Gastrocnemius medialis (tissue), 4 donors: ENCODE results near the gene ZFAND4. TPM values are rescaled to one million over a fixed set of nuclear protein-coding genes. Genes with fewer than 3 reads are reported as not detected.
"Not testable (repeated sequence)": the region's sequence is repeated elsewhere in the genome, so short reads cannot be mapped to it uniquely, and the experiment has no call there.

ENCODE experiments used
- ATAC-seq, 2 donors: fragments of 150-250 bp; one replicate each; pipeline ENCODE4 v1.9.1; 2016
- DNase-seq, 2 donors: peaks; one replicate each; pipeline ENCODE4 v3.0.0-alpha.2; 2019
- H3K27ac ChIP-seq, 4 donors: fragments of 200-600 bp; sonication (generic); 1 replicate in 1 of 4; 2 replicates in 3 of 4; pipeline ENCODE4 v1.5.1; 2016 to 2018; ENCODE audit warnings: mild to moderate bottlenecking in 2 of 4, moderate library complexity in 1 of 4
- H3K27me3 ChIP-seq, 3 donors: fragments of 200-600 bp; sonication (generic) in 2 of 3; 1 replicate in 1 of 3; 2 replicates in 2 of 3; pipeline versions ENCODE4 v1.5.1 to v1.6.0; 2016 to 2019; ENCODE audit warnings: mild to moderate bottlenecking in 1 of 3, moderate library complexity in 1 of 3
- H3K36me3 ChIP-seq, 2 donors: fragments of 200-600 bp; sonication (generic) in 1 of 2; one replicate each; pipeline ENCODE4 v1.5.1; 2017 to 2018
- H3K4me1 ChIP-seq, 2 donors: fragments of 200-600 bp; sonication (generic) in 1 of 2; one replicate each; pipeline ENCODE4 v1.5.1; 2016 to 2017; ENCODE audit warnings: mild to moderate bottlenecking in 2 of 2
- H3K4me3 ChIP-seq, 4 donors: fragments of 200-600 bp; sonication (generic) in 3 of 4; 1 replicate in 1 of 4; 2 replicates in 3 of 4; pipeline ENCODE4 v1.5.1; 2016 to 2019; ENCODE audit warnings: mild to moderate bottlenecking in 2 of 4
- H3K9me3 ChIP-seq, 3 donors: fragments of 200-600 bp; sonication (generic) in 2 of 3; 1 replicate in 1 of 3; 2 replicates in 2 of 3; pipeline ENCODE4 v1.5.1; 2016 to 2019
- CTCF ChIP-seq, 5 experiments: fragments of 450-650 bp in 3 of 5; fragments of 200-600 bp in 2 of 5; sonication (generic) in 2 of 5; IDR thresholded peaks in 4 of 5; conservative IDR thresholded peaks in 1 of 5; 1 replicate in 4 of 5; 2 replicates in 1 of 5; pipeline ENCODE4 v1.5.1; 2016 to 2019; ENCODE audit warnings: antibody characterized with exemption in 5 of 5, mild to moderate bottlenecking in 3 of 5, moderate library complexity in 3 of 5
- POLR2A ChIP-seq, 2 donors: fragments of 450-650 bp; IDR thresholded peaks; one replicate each; pipeline ENCODE4 v1.6.1; 2017; ENCODE audit warnings: antibody characterized with exemption in 2 of 2, mild to moderate bottlenecking in 2 of 2, moderate library complexity in 2 of 2
- in situ Hi-C, 4 donors: fragments of 200-750 bp; cut with MboI; loops; one replicate each; pipeline versions ENCODE4 v1.15.0 to v1.8.0; 2017; ENCODE audit warnings: low sequenced_read_pairs in 4 of 4
- intact Hi-C: fragments of 100-400 bp; cut with DNase I; formaldehyde crosslinking; loops from one replicate; pipeline ENCODE4 v1.15.1; 2023; ENCODE audit warnings: low total_unique reads
- total RNA-seq, 4 donors: library from RNA; depleted of rRNA; stranded (reverse); fragments of >200 nt; gene quantifications; one replicate each; pipeline versions ENCODE4 v1.1.0 to v1.2.3, GENCODE V29; 2016

The ZFAND4 gene
- total RNA-seq, 4 donors from 2014 or later, result 6.4 to 15.0 (median 12.3) TPM

- intact Hi-C loops, result loop anchor here (10.0 kb wide), 1 partner anchor 671 kb away; the partner anchor contains the start of gene ZNF22
- ATAC-seq (no peak), DNase-seq (no peak)
- H3K4me3 ChIP-seq, result no peak overlapping the region
- H3K36me3 ChIP-seq, result no peaks in the 10 kb centered on the region
- peaks cover 6 to 10% of the 10 kb centered on the region in 2 donors for H3K4me1 ChIP-seq
- in situ Hi-C loops, result no loop called here
- H3K9me3 ChIP-seq, result no peaks in the 10 kb centered on the region
- no peak overlapping the region for H3K27ac ChIP-seq
- TF ChIP-seq CTCF (IDR thresholded peaks at IDR 0.05 in 4 of 5, conservative IDR thresholded peaks at IDR 0.05 in 1 of 5) (no peak), POLR2A (IDR thresholded peaks at IDR 0.05) (no peak)
- no peaks in the 10 kb centered on the region for H3K27me3 ChIP-seq
These were observed 2.8 kb upstream of the ZFAND4 start for GRCh38 chr10:45675388-45675787.

- Histone ChIP-seq H3K4me1 (peaks cover 6 to 10% of the 10 kb centered on the region in 2 donors), H3K27me3 (no peaks in the 10 kb centered on the region), H3K9me3 (no peaks in the 10 kb centered on the region), H3K27ac (peak overlapping the region; percentile 85 to 90 (median 88)), H3K4me3 (peak overlapping the region; percentile 76 to 91 (median 84)), H3K36me3 (no peaks in the 10 kb centered on the region)
- in situ Hi-C loops (loop anchor here in 1 of 4 donors (25.0 kb wide), 1 partner anchor 211 kb away; no protein-coding TSS in a partner anchor), intact Hi-C loops (loop anchor here (5.0 to 10.0 kb wide), 3 partner anchors 46 to 668 kb away; partner anchors contain the start of gene ZNF22)
- ATAC-seq (peak; percentile 16 to 31), DNase-seq (peak; percentile 14 to 55)
- TF ChIP-seq POLR2A (IDR thresholded peaks at IDR 0.05) (no peak), CTCF (IDR thresholded peaks at IDR 0.05 in 4 of 5, conservative IDR thresholded peaks at IDR 0.05 in 1 of 5) (no peak)
These were observed 589 bp upstream of the ZFAND4 start for GRCh38 chr10:45673074-45673648.

- in situ Hi-C loops (loop anchor here in 1 of 4 donors (25.0 kb wide), 1 partner anchor 209 kb away; no protein-coding TSS in a partner anchor), intact Hi-C loops (loop anchor here (5.0 to 10.0 kb wide), 3 partner anchors 44 to 666 kb away; partner anchors contain the start of gene ZNF22)
- H3K4me3 ChIP-seq, result peak overlapping the region in 3 of 4 donors; percentile 76 to 91 (median 86)
These were observed 1.3 kb downstream of the ZFAND4 start for GRCh38 chr10:45671300-45671699.

GRCh38 chr10:45669897-45670296 is 2.7 kb downstream of the ZFAND4 start:
- H3K27me3 ChIP-seq, H3K4me3 ChIP-seq, H3K9me3 ChIP-seq, H3K27ac ChIP-seq, H3K36me3 ChIP-seq, ATAC-seq, DNase-seq: not testable (repeated sequence)
- H3K4me1 ChIP-seq, result peaks cover 6 to 10% of the 10 kb centered on the region in 2 donors
- in situ Hi-C loops (loop anchor here in 1 of 4 donors (25.0 kb wide), 1 partner anchor 208 kb away; no protein-coding TSS in a partner anchor), intact Hi-C loops (loop anchor here (5.0 to 10.0 kb wide), 3 partner anchors 43 to 665 kb away; partner anchors contain the start of gene ZNF22)

More at GRCh38 chr10:45671300-45671699, 1.3 kb downstream of the ZFAND4 start:
- ATAC-seq, H3K27me3 ChIP-seq, H3K27ac ChIP-seq, H3K9me3 ChIP-seq, DNase-seq, H3K36me3 ChIP-seq: not testable (repeated sequence)
- H3K4me1 ChIP-seq, result peaks cover 6 to 10% of the 10 kb centered on the region in 2 donors

- Histone ChIP-seq H3K9me3 (no peaks in the 10 kb centered on the region), H3K27me3 (no peaks in the 10 kb centered on the region), H3K4me3 (no peak overlapping the region), H3K27ac (no peak overlapping the region), H3K4me1 (peaks cover 7 to 8% of the 10 kb centered on the region in 2 donors), H3K36me3 (no peaks in the 10 kb centered on the region)
- DNase-seq (no peak), ATAC-seq (no peak)
- in situ Hi-C loops (loop anchor here in 1 of 4 donors (25.0 kb wide), 1 partner anchor 199 kb away; no protein-coding TSS in a partner anchor), intact Hi-C loops (no loop called here)
- no peak for TF ChIP-seq POLR2A (IDR thresholded peaks at IDR 0.05)
- TF ChIP-seq CTCF (IDR thresholded peaks at IDR 0.05 in 4 of 5, conservative IDR thresholded peaks at IDR 0.05 in 1 of 5), result no peak
These were observed 11.6 kb downstream of the ZFAND4 start for GRCh38 chr10:45660876-45661411.
